Endothelial cell of umbilical vein (primary cell): Measurements from ENCODE around the gene CLDN22. TPM values are rescaled to one million over a fixed set of nuclear protein-coding genes. Genes with fewer than 3 reads are reported as not detected.

Experiments used
- BruUV-seq: library from RNA; stranded (reverse); fragments of 400-500 nt; replicated peaks from 2 replicates; lab custom pipeline; 2021; lab: Mats Ljungman, UMichigan
- CTCF ChIA-PET: fragments of 300-600, 350-600 bp; sonication (Branson Sonifier 250); formaldehyde crosslinking; loops from one replicate; lab custom pipeline; 2021; ENCODE audit warnings: antibody characterized with exemption, inconsistent platforms; lab: Charles Lee
- POLR2A ChIA-PET: fragments of 300-600, 350-600 bp; sonication (Branson Sonifier 250); formaldehyde crosslinking; loops from one replicate; lab custom pipeline; 2021; ENCODE audit warnings: antibody characterized with exemption, inconsistent platforms; lab: Charles Lee
- DNase-seq: peaks from one replicate; pipeline ENCODE4 v3.0.0-alpha.2; 2011; ENCODE audit warnings: low read depth, low spot score
- FAIRE-seq: peaks from 2 replicates; lab custom pipeline; 2011; peaks lifted over from hg19 to GRCh38; lab: Jason Lieb, UNC
- H2AFZ ChIP-seq: 2 replicates; pipeline ENCODE4 v1.6.0; 2012; ENCODE audit warnings: low read depth, low read length, control low read depth, inconsistent platforms
- H3K27ac ChIP-seq: 2 replicates; pipeline ENCODE4 v1.5.1; 2011; ENCODE audit warnings: low read depth, mild to moderate bottlenecking, control low read depth, low read length, moderate library complexity; ENCODE audit not compliant: insufficient read depth
- H3K27me3 ChIP-seq, 2 experiments: 2 replicates each; pipeline versions ENCODE4 v1.6.0 to v1.6.1; 2011; ENCODE audit warnings: low read length in 2 of 2, mixed read lengths in 1 of 2; ENCODE audit not compliant: control insufficient read depth in 2 of 2, insufficient read depth in 2 of 2
- H3K36me3 ChIP-seq, 2 experiments: 2 replicates in 1 of 2; 3 replicates in 1 of 2; pipeline ENCODE4 v1.5.1; 2011; ENCODE audit warnings: low read length in 2 of 2, mild to moderate bottlenecking in 1 of 2, moderate library complexity in 1 of 2; ENCODE audit not compliant: control insufficient read depth in 2 of 2, insufficient read depth in 2 of 2; ENCODE audit errors: extremely low read depth in 1 of 2
- H3K4me1 ChIP-seq: 3 replicates; pipeline ENCODE4 v1.5.1; 2011; ENCODE audit warnings: mild to moderate bottlenecking, low read length; ENCODE audit not compliant: control insufficient read depth, insufficient read depth; ENCODE audit errors: extremely low read depth
- H3K4me2 ChIP-seq: 2 replicates; pipeline ENCODE4 v1.6.1; 2011; ENCODE audit warnings: low read length, control low read depth, mixed read lengths; ENCODE audit not compliant: insufficient read depth
- H3K4me3 ChIP-seq, 3 experiments: fragments of 200-600 bp in 1 of 3; sonication (generic), shearing (Covaris generic) in 1 of 3; replicated peaks in 1 of 3; 2 replicates each; pipeline ENCODE4 v1.5.1; 2011 to 2016; ENCODE audit warnings: control low read depth in 3 of 3, low read length in 3 of 3, mild to moderate bottlenecking in 2 of 3, inconsistent platforms in 1 of 3, low read depth in 1 of 3, moderate library complexity in 1 of 3; ENCODE audit not compliant: insufficient read depth in 1 of 3
- H3K79me2 ChIP-seq: 2 replicates; pipeline ENCODE4 v1.6.0; 2012; ENCODE audit warnings: low read length, inconsistent platforms; ENCODE audit not compliant: control insufficient read depth, insufficient read depth
- H3K9ac ChIP-seq: replicated peaks from 2 replicates; pipeline ENCODE3; 2011; ENCODE audit warnings: low read length, control low read depth; ENCODE audit not compliant: insufficient read depth; ENCODE audit errors: extremely low read depth
- H3K9me1 ChIP-seq: replicated peaks from 3 replicates; pipeline ENCODE4 v1.6.0; 2011; ENCODE audit warnings: mild to moderate bottlenecking, low read length; ENCODE audit not compliant: control insufficient read depth, insufficient read depth; ENCODE audit errors: extremely low read depth
- H3K9me3 ChIP-seq: replicated peaks from 2 replicates; pipeline ENCODE4 v1.5.1; 2012; ENCODE audit warnings: low read length, inconsistent platforms; ENCODE audit not compliant: control insufficient read depth, insufficient read depth
- H4K20me1 ChIP-seq: replicated peaks from 2 replicates; pipeline ENCODE3; 2011; ENCODE audit warnings: mild to moderate bottlenecking, low read length; ENCODE audit not compliant: control insufficient read depth, insufficient read depth; ENCODE audit errors: extremely low read depth
- CTCF ChIP-seq, 2 donors: IDR thresholded peaks; 1 replicate in 1 of 2; 2 replicates in 1 of 2; pipeline ENCODE4 v1.5.1; 2011; ENCODE audit warnings: low read length in 2 of 2, mild to moderate bottlenecking in 2 of 2, moderate library complexity in 2 of 2, control low read depth in 1 of 2, inconsistent platforms in 1 of 2, low read depth in 1 of 2; ENCODE audit not compliant: insufficient read depth in 1 of 2; ENCODE audit errors: extremely low read depth in 1 of 2
- GATA2 ChIP-seq: IDR thresholded peaks from 2 replicates; pipeline ENCODE4 v1.7.0; 2011; ENCODE audit warnings: low read depth, mild to moderate bottlenecking, moderate library complexity, mixed read lengths, low read length; ENCODE audit not compliant: insufficient read length, insufficient read depth
- JUN ChIP-seq: IDR thresholded peaks from 2 replicates; pipeline ENCODE4 v1.6.1; 2011; ENCODE audit warnings: borderline replicate concordance, low read depth; ENCODE audit not compliant: insufficient read length, insufficient read depth
- MAX ChIP-seq: IDR thresholded peaks from 2 replicates; pipeline ENCODE4 v1.6.1; 2011; ENCODE audit not compliant: insufficient read depth, insufficient read length
- POLR2A ChIP-seq: IDR thresholded peaks from 2 replicates; pipeline ENCODE4 v1.6.1; 2012; ENCODE audit warnings: low read depth, mild to moderate bottlenecking, control low read depth, low read length
- POLR2AphosphoS5 ChIP-seq: IDR thresholded peaks from 2 replicates; pipeline ENCODE4 v1.6.1; 2012; ENCODE audit warnings: low read depth, mild to moderate bottlenecking, control low read depth, low read length, moderate library complexity; ENCODE audit not compliant: insufficient read depth
- dilution Hi-C: fragments of 300-500 bp; cut with MboI; formaldehyde crosslinking; loops from one replicate; pipeline ENCODE4 v1.15.0; 2019; ENCODE audit warnings: low sequenced_read_pairs; ENCODE audit not compliant: extremely low pct_ligation_motif_present
- intact Hi-C: fragments of 100-400 bp; cut with micrococcal nuclease; formaldehyde crosslinking; loops from one replicate; pipeline ENCODE4 v1.10.0; 2022
- polyA plus RNA-seq, 4 experiments: library from polyadenylated mRNA; depleted of rRNA in 3 of 4; stranded (reverse) in 3 of 4; unstranded in 1 of 4; fragments of >200 nt; gene quantifications; 2 replicates each; pipeline versions ENCODE4 v1.2.1 to v1.2.3, GENCODE V29; 2011 to 2012; ENCODE audit warnings: missing spikeins in 1 of 4
- total RNA-seq: library from RNA; stranded (reverse); gene quantifications from 2 replicates; pipeline ENCODE4 v1.2.3, GENCODE V29; 2021

CLDN22 gene
- total and polyA plus RNA-seq, 2 donors (not counting 3 experiments of a cell fraction or from before 2014, with no cell fraction given): not detected

- no peak for FAIRE-seq
Measured at GRCh38 chr4:183329954-183330742, 10.1 kb upstream of the CLDN22 start.

More at GRCh38 chr4:183329954-183330742, 10.1 kb upstream of the CLDN22 start:
- no peak overlapping the region for H2AFZ ChIP-seq
- H3K9me1 ChIP-seq: no peaks in the 10 kb centered on the region
- intact Hi-C loops (no loop called here), dilution Hi-C loops (no loop called here)
- POLR2A ChIA-PET: no interaction called here
- no peak for DNase-seq
- peaks cover 21% of the 10 kb centered on the region for H3K4me1 ChIP-seq
- H3K4me2 ChIP-seq: no peak overlapping the region
- H3K27ac ChIP-seq: no peak overlapping the region
- no peaks in the 10 kb centered on the region for H3K27me3 ChIP-seq
- no peaks in the 10 kb centered on the region for H3K36me3 ChIP-seq
- no peaks in the 10 kb centered on the region for H3K79me2 ChIP-seq
- no peaks in the 10 kb centered on the region for H3K9me3 ChIP-seq
- H4K20me1 ChIP-seq: no peaks in the 10 kb centered on the region
- BruUV-seq: no TSS peak
- CTCF ChIA-PET: no interaction called here
- H3K4me3 ChIP-seq: no peak overlapping the region
- no peak overlapping the region for H3K9ac ChIP-seq
- TF ChIP-seq GATA2: no peak
- TF ChIP-seq MAX: no peak
- TF ChIP-seq POLR2AphosphoS5: no peak
- no peak for TF ChIP-seq JUN
- no peak for TF ChIP-seq CTCF (IDR thresholded peaks at IDR 0.05; ENCODE audit: extremely low read depth in 1 of 2, insufficient read depth in 1 of 2, low read depth in 1 of 2, low read length in 2 of 2)
- no peak for TF ChIP-seq POLR2A
